ENCODE results near the gene ZFYVE19. TPM values are rescaled to one million over a fixed set of nuclear protein-coding genes. Genes with fewer than 3 reads are reported as not detected.

The ZFYVE19 gene, protein sequence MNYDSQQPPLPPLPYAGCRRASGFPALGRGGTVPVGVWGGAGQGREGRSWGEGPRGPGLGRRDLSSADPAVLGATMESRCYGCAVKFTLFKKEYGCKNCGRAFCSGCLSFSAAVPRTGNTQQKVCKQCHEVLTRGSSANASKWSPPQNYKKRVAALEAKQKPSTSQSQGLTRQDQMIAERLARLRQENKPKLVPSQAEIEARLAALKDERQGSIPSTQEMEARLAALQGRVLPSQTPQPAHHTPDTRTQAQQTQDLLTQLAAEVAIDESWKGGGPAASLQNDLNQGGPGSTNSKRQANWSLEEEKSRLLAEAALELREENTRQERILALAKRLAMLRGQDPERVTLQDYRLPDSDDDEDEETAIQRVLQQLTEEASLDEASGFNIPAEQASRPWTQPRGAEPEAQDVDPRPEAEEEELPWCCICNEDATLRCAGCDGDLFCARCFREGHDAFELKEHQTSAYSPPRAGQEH
- 32.6 and 35.4 TPM in 2 replicates for total RNA-seq

GRCh38 chr15:40807028-40807887 lies at the start of gene ZFYVE19, which contains the start of gene DNAJC17:
TSS of gene ZFYVE19 (plus strand) at chr15:40807089. CDS start at chr15:40807590, 501 bp downstream.
TSS of gene DNAJC17 (minus strand) at chr15:40807473. CDS start at chr15:40807446, 27 bp downstream.
- intact Hi-C loops (cut with micrococcal nuclease): loop anchor here (1.0 to 2.0 kb wide), 7 partner anchors 43 to 308 kb away; partner anchors contain the start of genes CCDC32, CHAC1, GCHFR and RAD51

- intact Hi-C loops (cut with micrococcal nuclease): no loop called here
These were observed 46.9 kb upstream of the ZFYVE19 start for GRCh38 chr15:40759961-40760360.

DNA sequence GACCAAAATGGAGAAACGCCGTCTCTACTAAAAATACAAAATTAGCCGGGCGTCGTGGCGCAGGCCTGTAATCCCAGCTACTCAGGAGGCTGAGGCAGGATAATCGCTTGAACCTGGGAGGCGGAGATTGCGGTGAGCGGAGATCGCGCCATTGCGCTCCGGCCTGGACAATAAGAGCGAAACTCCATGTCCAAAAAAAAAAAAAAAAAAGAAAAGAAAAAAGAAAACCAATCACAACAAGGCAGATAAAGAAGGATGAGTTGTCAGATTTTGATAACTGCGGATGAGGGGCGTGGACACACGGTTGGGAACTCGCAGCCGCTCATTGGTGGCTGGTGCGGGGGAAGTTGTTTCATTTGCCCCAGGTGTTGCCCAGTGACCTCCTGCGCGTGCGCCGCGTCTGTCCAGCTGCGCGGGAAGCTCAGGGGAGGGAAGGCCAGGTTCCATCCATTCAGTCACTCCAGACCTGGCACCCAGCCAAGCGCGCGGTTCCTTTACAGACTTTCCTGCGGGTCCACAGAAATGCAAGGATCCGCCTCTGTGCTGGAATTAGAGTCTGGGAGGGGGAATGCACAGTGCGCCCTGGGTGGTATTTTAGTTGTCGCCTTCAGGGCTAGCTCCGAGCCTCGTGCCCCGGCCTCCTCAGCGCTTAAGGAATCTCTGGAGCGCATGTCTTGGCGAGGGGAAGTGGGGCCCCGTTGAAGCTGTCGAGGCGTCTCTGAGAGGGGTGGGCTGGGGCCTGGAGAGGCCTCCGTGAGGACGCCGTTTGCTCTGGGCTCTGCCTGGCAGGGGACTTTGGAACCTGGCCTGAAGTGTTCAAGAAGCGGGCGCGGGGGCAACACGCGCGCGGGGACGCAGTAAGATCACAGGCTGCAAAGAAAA lies 43.7 kb upstream of the ZFYVE19 start:
- intact Hi-C loops (cut with micrococcal nuclease): no loop called here

- intact Hi-C loops (cut with micrococcal nuclease): loop anchor here (1.0 to 2.0 kb wide), 3 partner anchors 9 to 69 kb away; partner anchors contain the start of genes DNAJC17, RAD51, RMDN3 and ZFYVE19
These were observed 42.9 kb upstream of the ZFYVE19 start, which contains the start of gene GCHFR for GRCh38 chr15:40763801-40764628. TSS of gene GCHFR (plus strand) at chr15:40764068. CDS start at chr15:40764181, 113 bp downstream.

DNA sequence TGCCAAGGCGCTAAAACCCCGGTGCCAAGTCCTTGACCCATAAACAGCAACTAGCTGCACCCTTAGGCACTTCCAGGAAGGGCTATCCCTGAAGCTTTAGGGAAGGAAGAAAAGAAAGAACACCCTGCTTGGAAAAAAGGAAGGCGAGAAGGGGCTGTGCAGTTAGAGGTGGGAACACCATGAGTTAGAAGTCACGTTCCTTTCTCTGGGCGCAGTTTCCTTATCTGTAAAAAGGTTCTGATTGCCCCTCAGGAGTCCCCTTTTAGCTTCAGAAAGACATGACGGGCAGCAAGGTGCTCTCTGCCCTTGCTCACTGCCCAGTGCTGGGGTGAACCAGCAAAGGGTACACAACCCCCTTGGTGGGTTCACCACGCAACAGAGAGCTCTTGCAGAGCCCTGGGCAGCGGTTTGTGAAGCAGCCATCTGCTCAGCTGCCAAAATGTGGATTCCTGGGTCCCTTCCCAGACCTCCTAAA lies 42.2 kb upstream of the ZFYVE19 start:
- intact Hi-C loops (cut with micrococcal nuclease): loop anchor here (1.0 to 2.0 kb wide), 3 partner anchors 9 to 70 kb away; partner anchors contain the start of genes DNAJC17, RAD51, RMDN3 and ZFYVE19

GRCh38 chr15:40766194-40766815 lies 40.6 kb upstream of the ZFYVE19 start:
- intact Hi-C loops (cut with micrococcal nuclease): no loop called here

DNA sequence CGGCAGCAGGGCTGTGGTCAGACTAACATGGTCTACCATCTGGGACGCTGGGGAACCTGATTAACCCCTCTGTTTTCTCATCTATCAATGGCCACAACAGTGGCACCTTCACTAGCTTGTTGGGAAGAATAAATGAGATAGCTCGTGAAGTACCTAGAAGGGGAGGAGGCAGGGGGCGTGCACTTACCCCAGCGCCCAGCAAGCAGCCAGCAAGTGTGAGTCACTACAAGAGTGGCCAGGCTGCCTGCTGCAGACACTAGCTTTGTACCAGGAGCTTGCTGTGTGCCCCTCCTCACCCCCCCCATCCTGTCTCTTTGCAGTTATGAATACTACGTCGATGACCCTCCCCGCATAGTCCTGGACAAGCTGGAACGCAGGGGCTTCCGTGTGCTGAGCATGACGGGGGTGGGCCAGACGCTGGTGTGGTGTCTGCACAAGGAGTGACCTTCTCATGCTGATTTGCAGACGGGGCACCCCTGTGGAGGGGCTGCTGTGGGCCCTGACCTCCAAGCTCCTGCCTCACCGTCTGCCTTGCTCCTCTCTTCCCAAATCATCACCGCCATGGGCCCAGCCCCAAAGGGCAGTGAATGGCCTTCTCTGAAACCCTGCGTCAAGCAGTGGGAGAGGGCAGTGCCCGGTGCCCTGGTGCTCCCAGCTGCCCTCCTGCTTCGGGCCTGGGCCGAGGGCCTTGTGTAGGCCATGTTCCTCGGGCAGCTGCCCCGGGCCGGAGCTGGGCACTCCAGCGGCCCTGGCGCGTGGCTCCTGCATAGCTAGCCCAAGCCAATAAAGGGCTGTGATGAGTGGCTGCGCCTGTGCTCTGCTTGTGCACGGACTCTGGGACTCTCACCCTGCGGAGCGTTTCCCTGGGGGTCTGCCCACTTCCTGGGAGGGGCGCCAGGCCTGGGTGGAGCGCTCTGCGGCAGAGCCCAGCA lies 39.7 kb upstream of the ZFYVE19 start:
- intact Hi-C loops (cut with micrococcal nuclease): no loop called here

GRCh38 chr15:40767838-40768500 lies 38.9 kb upstream of the ZFYVE19 start:
- intact Hi-C loops (cut with micrococcal nuclease): no loop called here

- intact Hi-C loops (cut with micrococcal nuclease): no loop called here
These were observed 38.2 kb upstream of the ZFYVE19 start for GRCh38 chr15:40768521-40769273.

DNA sequence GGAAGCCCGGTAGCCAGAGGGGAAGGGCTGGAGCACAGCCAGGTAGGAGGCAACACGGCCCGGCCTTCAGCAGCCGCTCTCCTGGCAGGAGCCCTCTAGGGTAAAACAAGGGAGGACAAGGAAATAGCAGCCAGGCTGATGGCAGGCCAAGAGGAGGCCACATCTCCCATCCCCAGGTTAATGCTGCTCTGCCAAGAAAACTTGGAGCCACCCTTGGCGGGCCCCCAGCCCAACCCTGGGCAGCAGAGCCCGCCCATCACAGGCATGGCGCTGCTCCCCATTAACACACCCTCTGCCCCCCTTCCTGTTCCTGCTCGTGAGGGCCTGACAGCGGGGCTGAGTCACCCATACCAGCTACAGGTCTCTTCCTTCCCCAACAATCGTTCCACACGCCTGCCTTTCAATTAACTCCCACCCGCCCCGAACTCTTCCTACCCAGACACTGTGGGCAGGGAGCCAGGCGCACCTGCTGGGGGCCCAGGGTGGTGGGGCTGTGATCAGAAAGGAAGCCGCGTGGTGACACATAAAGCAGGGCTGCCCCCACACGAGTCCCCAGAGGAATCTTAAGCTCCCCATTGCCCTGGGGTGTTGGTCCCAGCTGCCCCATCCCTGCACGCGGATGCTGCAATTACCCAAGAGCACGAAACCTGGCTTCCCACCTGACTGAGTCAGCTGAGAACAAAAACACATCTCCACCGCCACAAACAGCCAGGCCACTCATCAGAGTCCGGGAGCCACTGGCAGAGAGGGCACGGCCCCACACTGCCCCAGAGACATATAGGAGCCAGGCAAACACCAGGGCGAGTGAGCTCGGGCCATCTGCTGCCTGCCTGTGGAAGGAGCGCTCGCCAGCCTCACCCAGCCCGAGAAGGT lies 37.4 kb upstream of the ZFYVE19 start, which contains the start of gene C15orf62:
Gene C15orf62, plus strand, starts transcription at position 707 of the 873 bp plus-strand sequence. CDS start 516 bp downstream, outside the sequence.
- intact Hi-C loops (cut with micrococcal nuclease): no loop called here

DNA sequence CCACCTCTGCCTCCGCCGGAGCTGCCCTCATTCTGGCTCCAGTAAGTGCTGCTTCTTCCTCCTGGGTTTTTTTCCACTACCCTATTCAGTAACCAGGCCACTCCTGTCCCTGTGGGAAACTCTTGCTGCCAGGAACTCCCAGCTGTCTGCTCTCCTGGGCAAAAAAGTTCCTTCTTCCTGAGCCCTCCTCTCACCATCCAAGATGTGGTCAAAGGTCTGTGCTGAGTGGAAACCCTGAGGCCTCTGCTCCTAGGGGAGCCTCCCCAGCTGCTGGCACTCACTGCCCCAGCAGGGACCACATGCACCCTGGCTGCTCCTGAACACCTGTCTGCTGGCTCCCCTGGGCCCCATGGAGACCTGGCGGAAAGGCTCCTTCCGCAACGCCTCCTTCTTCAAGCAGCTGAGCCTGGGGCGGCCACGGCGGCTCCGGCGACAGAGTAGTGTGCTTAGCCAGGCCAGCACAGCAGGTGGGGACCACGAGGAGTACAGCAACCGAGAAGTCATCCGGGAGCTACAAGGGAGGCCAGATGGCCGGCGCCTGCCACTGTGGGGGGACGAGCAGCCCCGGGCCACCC lies 36.7 kb upstream of the ZFYVE19 start:
- intact Hi-C loops (cut with micrococcal nuclease): no loop called here

- intact Hi-C loops (cut with micrococcal nuclease): no loop called here
These were observed 35.6 kb upstream of the ZFYVE19 start for GRCh38 chr15:40771242-40771641.

GRCh38 chr15:40772014-40772413 lies 34.9 kb upstream of the ZFYVE19 start:
- intact Hi-C loops (cut with micrococcal nuclease): no loop called here

- intact Hi-C loops (cut with micrococcal nuclease): no loop called here
These were observed 33.4 kb upstream of the ZFYVE19 start for GRCh38 chr15:40773496-40773895.

DNA sequence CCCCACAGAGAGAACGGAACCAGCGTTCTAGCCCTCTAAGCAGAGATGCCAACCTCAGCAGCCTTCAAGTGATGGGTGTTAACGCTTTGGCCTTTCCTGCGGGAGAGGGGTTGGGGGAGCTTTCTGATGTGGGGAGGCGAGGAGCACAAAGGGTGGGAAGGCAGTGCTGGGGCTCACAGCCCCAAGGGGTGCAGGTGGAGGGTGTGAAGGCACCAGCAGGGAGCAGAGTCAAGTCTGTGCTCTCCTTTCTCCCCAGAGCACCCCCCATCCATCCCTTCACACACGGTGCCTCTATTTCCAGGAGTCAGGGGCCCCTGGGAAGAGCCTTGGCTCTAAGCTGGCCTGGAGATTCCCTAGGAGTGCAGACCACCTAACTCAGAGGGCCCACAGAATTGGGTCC lies 33.0 kb upstream of the ZFYVE19 start:
- intact Hi-C loops (cut with micrococcal nuclease): no loop called here
